ENCODE measurements around the gene PCSK7.
A peak's percentile ranks its signal among the peaks of the same experiment; 100 is the strongest.

- TF ChIP-seq CTCF (IDR thresholded peaks at IDR 0.05; ENCODE audit: low read depth, low read length, missing input control) (no peak), ZBTB33 (IDR thresholded peaks at IDR 0.05) (no peak), SP1 (IDR thresholded peaks at IDR 0.05) (peak; percentile 63), YY1 (IDR thresholded peaks at IDR 0.05) (no peak), RAD21 (IDR thresholded peaks at IDR 0.05) (no peak), EGR1 (IDR thresholded peaks at IDR 0.05; ENCODE audit: low read depth in 2 of 2) (no peak), TAF1 (conservative IDR thresholded peaks at IDR 0.05) (no peak), MAX (IDR thresholded peaks at IDR 0.05) (no peak), REST (IDR thresholded peaks at IDR 0.05) (peak; percentile 33), RXRA (IDR thresholded peaks at IDR 0.05) (peak; percentile 52 to 61), JUND (IDR thresholded peaks at IDR 0.05) (no peak)
Measured at GRCh38 chr11:117217141-117218084, 14.5 kb downstream of the PCSK7 start.
